GM13977 (cell line): ENCODE data around the gene LARP1.
"Not testable (repeated sequence)": the region's sequence is repeated elsewhere in the genome, so short reads cannot be mapped to it uniquely, and the experiment has no call there.

Source experiments
- DNase-seq: peaks from one replicate; pipeline ENCODE4 v3.0.0; 2012; ENCODE audit warnings: low spot score
- CTCF ChIP-seq: IDR thresholded peaks from 2 replicates; pipeline ENCODE4 v1.5.1; 2012; ENCODE audit warnings: mild to moderate bottlenecking, control low read depth; ENCODE audit not compliant: insufficient read depth; ENCODE audit errors: extremely low read depth, missing control alignments
- in situ Hi-C: fragments of 300-500 bp; cut with MboI; formaldehyde crosslinking; loops from one replicate; pipeline ENCODE4 v1.12.0; 2022; ENCODE audit warnings: low sequenced_read_pairs, low pct_unique_long_range_greater_than_20kb, mixed read lengths, inconsistent platforms; ENCODE audit not compliant: unreplicated experiment

LARP1 gene

GRCh38 chr5:154734370-154735248 lies 20.6 kb upstream of the LARP1 start:
- DNase-seq, result no peak
- no peak for TF ChIP-seq CTCF
- in situ Hi-C loops, result no loop called here

GRCh38 chr5:154735362-154735761 lies 19.8 kb upstream of the LARP1 start:
- DNase-seq, in situ Hi-C loops: not testable (repeated sequence)

- in situ Hi-C loops, result not testable (repeated sequence)
These were observed 18.8 kb upstream of the LARP1 start for GRCh38 chr5:154736372-154736771.

GRCh38 chr5:154737667-154738320 lies 17.4 kb upstream of the LARP1 start:
- DNase-seq, result no peak
- in situ Hi-C loops, result no loop called here
- TF ChIP-seq CTCF, result no peak

More at GRCh38 chr5:154736372-154736771, 18.8 kb upstream of the LARP1 start:
- DNase-seq, result not testable (repeated sequence)

- no peak for DNase-seq
- in situ Hi-C loops, result no loop called here
- TF ChIP-seq CTCF, result no peak
These were observed 14.7 kb upstream of the LARP1 start for GRCh38 chr5:154740483-154740882.

- TF ChIP-seq CTCF, result no peak
- in situ Hi-C loops, result no loop called here
These were observed 14.2 kb upstream of the LARP1 start for GRCh38 chr5:154740957-154741356.

GRCh38 chr5:154741415-154741814 lies 13.8 kb upstream of the LARP1 start:
- TF ChIP-seq CTCF, result no peak
- in situ Hi-C loops, result no loop called here
- no peak for DNase-seq

More at GRCh38 chr5:154740957-154741356, 14.2 kb upstream of the LARP1 start:
- no peak for DNase-seq
